NCI-H748 (cell line): ENCODE results near the gene WNT7A.

Experiments
- DNase-seq: peaks from one replicate; lab custom pipeline; 2025; ENCODE audit not compliant: unreplicated experiment; lab: John Stamatoyannopoulos, UW

The WNT7A gene

DNA sequence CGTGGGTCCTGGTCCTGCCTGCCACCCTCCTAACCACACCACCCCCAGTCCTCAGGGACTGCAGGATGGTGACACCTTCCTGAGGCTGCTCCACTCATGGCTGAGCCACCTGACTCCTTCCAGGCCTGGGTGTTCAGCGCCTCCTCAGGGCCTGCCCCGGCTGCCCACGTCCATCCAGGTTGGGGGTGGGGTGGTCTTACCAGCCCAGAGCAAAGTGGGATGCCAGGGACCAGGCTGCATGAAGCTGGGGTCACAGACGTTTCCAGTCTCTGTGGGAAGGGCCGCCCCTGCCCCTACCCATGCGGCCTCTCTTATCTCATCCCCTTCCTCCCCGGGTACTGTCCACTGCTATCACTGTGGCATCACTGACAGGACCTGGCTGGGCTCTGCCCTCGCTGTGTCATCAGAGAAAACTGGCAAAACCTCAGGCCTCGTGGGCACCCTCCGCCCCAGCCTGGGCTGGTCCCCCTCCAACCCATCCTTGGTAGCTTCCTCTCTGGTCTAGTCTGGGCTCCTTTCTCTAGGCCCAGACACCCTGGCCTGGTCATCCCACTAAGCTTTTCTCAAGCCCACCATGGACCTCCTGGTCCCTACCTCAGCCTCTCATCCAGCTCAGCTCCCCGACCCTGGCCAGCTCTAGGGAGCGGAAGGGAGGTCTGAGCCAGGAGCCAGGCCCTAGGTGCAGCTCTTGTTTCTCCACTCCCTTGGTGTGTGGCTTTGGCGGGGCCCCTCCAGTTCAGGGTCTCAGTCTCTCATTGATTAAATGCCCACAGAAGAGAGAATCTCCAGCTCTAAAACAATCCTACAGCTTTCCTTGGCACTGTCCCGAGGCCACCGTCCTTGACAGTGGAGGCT is 32.9 kb downstream of the WNT7A start:
- DNase-seq = no peak

DNA sequence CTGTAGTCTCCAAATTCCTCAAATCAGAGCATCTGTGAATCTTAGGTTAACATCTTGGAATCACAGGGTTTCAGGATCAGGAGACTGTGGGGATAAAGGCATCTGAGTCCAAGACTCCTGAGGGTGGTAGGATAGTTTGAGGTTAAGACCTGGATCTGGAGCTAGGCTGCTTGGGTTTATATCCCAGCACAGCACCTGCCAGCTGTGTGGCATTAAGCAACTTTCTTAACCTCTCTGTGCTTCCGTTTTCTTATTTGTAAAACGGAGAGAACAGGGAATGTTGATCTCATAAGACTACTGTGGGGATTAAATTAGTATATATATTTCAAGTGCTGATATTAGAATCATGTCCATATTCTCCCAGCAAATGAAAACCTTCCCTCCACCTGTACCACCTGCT is 33.6 kb downstream of the WNT7A start:
- DNase-seq = no peak

DNA sequence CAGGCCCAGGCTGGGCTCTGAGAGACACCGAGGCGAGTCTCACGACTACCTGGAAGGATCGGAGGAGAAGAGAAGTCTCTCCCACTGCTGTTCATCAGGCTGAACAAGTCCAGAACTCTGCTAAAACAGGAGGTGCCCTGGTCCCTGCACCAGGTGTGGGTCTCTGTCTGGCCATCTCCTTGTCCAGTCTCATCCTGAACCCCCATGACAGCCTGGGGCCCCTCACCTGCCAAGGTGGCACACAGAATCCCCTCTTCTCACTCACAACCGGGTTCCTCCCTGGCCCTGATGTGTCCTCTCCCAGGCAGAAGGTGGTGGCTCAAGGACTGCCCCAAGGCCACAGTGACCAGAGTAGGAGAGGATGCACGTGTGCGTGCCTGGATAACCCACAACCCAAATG is 34.1 kb downstream of the WNT7A start:
- DNase-seq = no peak

DNA sequence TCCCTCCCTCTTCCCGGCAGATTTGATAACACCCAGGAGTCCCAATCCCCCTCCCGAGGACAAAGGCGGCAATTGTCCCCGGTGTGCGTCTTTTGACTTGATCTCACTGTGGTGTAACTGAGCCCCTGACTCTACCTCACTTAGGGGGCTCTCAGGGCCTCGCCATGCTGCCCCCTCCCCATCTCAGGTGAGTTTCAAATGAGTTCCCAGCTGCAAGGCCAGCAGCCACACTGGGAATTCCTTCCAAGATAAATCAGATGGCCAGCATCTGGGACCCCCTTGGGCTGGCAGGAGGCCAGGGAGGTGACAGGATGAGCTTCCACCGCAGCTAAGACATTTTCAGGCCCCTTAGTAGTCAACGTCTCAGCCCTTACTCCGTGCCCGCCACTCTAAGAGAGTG is 35.0 kb downstream of the WNT7A start:
- DNase-seq = no peak

DNA sequence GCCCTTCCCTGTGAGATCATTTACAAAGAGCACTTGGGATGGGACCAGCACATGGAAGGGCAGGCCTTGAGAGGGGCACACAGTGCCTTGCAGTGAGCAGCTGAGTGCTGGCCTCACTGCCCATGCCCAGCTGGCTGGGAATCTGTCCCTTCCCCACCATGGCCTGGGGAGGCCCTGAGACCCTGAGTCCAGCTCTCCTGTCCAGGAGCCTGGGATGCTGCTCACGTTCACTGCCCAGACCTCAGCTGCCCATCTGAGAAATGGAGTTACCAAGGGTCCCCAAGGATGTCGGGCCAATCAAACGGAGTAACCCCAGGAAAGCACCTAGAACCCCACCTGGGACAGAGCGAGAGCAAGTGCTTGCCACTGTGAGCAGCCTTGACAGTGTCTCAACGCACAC is 35.6 kb downstream of the WNT7A start:
- DNase-seq = no peak

DNA sequence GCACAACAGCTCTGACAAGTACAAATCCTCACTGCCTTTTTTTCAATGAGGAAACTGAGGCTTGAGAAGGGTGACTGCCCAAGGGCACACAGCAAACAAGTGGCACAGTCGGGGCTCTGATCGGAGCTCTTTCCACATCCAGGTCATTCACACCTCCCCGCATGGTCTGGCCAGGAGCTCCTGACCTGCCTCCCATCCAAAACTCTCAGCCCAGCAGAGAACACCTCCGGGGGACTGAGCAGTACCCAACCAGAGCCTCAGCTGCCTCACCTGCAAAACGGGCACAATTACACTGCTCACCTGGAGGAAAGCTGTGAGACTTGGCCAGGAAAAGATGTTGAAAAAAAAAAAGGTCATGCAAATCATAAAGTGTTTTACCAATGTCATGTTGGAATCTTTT is 36.5 kb downstream of the WNT7A start:
- no peak for DNase-seq

DNA sequence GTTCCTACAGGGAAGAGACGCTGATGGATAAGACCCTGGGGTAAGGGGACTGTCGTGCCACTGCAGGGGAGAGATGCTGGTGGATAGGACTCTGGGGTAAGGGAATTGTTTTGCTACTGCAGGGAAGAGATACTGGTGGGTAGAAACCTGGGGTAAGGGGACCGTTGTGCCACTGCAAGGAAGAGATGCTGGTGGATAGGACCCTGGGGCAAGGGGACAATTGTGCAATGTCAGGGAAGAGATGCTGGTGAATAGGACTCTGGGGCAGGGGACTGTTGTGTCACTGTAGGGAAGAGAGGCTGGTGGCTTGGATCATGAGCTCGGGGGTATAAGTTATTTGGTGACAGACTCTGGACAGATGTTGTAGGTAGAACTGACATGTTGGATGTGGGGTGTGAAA is 37.6 kb downstream of the WNT7A start:
- no peak for DNase-seq

DNA sequence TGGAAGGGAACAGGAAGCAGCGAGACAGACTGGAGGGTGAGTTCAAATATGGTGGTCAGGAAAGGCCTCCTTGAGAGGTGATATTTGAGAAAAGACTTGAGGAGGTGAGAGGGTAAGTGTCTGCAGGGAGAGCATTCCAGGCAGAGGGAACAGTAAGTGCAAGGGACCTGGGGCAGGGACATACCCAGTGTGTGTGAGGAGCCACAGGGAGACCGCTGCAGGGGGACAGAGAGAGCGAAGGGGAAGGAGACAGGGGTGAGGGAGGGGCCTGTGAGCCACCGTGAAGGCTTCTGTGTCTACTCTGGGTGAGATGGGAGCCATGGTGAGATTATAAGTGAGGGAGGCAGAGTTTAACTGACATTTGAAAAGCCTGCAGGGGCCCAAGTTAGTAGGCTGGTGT is 38.0 kb downstream of the WNT7A start:
- no peak for DNase-seq

DNA sequence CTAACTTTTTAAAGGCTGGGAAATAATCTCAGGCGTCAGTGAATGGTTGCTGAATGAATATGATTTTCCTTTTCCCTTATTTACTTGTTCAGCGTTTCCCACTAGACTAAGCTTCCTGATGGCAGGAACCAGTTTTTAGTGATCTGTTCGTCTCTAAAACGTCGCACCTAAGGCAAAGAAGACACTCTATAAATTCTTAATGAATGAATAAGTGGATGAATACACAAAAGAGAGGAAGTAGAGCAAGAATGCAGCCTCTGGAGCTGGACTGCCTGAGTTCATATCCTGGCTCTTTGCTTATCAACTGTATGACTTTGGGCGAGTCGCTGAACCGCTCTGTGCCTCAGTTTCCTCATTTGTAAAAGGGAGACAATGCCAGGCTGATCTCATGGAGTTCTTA is 38.7 kb downstream of the WNT7A start:
- DNase-seq = no peak

DNA sequence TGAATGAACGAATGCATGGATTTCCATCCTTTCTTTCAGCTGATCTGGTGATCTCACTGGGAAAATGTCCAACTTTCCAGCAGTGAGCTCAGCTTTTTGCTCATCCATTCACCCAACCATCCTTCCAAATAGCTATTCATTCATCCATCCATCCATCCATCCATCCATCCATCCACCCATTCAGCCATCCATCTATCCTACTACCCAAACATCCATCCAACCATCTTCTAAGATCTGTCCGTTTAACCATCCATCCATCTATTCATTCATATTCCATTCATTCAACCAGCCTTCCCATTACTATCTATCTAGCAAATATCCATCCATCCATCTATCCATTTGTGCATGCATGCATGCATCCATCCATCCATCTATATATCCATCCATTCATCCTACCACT is 39.4 kb downstream of the WNT7A start:
- no peak for DNase-seq

DNA sequence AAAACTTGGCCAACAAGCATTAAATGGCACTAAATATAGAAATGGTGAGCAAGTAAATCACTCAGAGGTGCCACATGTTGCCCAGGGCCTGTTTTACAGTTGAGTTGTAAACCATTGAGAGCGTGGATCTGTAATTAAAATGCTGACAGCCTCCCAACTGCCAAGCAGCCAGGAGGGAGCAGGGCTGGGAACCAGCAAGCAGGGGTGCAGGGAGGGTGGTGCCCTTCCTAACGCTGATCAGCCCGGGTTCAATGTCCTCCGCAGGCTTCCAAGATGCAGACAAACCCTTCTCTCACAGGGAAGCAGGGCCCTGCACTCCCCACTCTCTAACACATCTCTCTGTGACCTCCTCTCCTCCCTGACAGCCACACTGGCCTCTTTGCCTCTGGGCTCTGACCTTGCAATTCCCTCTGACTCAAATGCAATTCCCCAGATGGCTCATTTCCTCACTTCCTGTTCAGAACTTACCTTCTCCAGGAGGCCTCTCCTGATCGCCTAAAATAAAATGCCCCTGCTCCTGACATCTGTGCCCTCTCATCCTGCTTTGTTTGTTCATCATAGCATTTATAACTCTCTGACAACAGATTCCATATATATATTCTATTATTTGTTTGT is 40.0 kb downstream of the WNT7A start:
- DNase-seq = no peak

DNA sequence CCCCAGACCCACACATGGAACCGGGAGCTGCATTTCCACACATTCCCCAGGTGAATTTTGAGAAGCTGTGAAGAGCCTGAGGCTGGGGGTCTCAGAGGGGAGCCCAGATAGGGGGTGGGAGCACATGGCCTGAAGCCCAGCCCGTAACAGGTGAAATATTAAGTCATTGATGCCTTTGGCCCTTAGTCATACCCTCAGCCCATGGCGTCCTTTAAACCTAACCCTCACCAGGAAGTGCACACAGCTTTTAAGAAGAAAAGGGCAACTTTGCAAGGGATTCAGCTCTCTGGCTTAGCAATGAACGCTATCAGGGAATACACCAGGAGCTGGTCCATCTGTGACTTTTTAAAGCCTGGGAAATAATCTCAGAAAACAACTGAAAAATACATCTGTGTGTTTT is 40.6 kb downstream of the WNT7A start:
- DNase-seq = no peak

DNA sequence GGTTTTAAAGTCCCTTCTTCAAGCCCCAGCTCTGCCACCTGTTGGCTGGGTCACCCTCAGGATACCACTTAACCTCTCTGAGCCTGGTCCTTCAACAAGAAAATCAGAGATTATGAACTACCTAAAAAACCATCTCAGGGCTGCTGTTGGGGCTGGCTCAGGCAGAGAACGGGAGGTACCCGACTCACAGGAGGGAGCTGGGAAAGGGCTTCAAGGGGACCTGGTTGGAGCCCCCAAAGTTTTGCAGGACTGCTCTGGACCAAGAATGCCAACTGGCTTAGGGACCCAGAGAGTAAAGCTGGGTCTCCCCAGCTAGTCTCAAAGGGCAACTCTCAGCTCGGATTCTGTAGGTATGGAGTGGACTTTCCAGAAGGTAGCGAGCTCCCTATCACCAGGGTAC is 41.5 kb downstream of the WNT7A start:
- DNase-seq = no peak

DNA sequence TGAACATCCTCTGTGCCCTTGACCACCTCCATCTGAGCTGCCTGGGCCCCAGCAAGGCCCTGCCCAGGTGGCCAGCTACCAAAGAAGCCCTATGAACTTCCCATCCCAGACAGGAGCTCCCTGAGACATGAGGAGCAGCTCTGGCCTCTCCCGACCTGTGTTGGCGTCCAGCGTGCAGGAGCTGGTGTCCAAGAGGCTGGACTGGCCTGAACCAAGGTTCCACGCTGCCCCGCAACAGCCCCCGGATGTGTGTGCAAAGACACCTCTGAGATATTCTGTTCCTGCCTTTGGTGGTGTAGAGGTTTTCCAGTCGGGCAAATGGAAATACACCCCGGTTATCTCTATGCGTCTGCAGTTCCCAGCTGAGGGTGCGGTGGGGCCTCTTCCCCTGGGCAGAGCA is 42.1 kb downstream of the WNT7A start:
- no peak for DNase-seq

DNA sequence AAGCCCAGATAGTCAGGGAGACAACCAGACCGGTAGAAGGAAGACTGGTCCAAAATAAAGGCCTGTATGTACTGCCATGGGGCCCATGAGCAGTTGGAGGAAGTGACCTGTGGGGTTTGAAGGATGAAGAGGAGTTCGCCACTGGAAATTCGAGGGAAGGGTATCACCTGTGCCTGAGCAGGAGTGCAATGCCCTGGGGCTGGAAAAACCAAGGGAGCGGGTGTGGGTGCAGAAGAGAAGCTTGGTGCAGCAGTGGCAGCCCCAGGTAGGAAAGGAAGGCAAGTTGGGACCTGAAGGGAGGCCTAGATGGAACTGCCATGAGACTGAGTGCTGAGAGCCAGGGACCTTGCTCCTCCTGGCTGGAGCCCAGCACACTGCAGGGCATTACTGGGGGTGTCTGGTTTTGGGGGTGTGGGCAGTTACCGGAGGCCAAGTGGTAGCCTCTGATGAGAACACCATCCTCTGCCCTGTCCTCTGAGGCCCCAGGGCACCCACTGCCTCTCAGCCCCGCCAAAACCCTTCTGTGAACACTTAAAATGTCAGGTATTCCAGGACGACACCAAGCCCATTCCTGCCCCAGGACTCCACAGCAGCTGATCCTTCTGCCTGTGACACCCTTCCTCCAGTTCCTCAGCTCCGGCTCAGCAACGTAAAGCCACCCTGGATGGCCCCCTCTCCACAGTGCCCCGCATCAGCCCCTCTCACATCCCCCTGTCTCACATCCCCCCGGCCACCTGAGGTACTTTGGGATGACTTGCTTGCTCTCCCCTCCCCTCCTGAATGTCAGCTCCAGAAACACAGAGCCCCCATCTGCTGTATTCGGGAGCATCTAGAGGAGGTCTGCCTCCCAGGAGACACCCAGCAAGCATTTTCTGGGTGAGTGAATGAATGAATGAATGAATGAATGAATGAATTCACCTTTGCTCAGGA is 42.9 kb downstream of the WNT7A start:
- DNase-seq = no peak

DNA sequence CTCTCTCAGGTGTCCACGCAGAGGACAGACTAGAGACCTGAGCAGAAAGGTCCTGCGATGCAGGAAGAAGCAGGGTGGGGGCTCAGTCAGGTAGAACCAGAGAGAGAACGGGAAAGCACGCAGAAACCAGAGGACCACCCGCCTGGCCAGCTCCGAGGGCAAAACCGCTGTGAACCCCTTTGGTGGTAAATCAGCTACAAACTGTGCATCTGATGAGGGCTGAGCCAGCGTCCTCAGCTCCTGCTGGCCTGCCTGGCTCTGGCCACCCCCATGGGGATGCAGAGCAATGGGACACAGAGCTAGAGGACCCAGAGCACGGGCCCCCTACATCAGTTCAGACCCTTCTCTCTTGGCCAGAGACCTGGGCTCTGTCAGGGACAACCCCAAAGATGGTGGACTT is 44.6 kb downstream of the WNT7A start:
- DNase-seq = no peak

DNA sequence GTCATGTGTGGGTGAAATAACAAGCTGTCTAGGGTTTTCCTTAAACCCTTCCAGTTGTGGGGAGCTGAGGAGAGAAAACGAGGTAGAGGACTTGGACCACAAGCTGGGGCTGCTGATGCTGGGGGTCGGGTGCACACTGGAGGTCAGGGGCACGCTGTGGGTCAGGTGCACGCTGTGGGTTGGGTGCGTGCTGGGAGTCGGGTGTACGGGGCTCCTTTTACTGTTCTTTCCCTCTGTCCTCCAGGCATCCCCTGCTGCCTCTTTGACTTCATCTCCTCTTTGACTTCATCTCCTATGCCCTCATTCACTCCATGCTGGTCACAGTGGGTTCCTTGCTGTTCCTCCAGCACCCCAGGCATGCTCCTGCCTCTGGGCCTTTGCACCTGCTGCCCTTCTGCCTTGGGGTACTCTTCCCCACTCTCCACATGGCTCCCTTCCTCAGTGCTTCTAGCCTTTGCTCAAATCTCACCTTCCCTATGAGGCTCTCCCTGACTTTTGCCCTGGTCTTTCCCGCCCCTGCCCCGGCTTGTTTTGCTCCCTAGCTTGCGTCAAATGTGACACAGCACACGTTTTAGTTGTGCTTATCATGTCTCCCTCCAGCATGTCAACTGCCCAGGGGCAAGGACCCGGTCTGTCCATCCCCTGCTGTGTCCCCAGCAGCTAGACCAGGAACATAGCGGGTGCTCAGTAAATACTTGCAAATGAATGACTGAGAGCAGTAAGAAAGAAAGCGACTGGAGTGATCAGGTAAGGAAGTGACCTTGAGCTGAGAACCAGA is 45.4 kb downstream of the WNT7A start:
- DNase-seq = no peak

DNA sequence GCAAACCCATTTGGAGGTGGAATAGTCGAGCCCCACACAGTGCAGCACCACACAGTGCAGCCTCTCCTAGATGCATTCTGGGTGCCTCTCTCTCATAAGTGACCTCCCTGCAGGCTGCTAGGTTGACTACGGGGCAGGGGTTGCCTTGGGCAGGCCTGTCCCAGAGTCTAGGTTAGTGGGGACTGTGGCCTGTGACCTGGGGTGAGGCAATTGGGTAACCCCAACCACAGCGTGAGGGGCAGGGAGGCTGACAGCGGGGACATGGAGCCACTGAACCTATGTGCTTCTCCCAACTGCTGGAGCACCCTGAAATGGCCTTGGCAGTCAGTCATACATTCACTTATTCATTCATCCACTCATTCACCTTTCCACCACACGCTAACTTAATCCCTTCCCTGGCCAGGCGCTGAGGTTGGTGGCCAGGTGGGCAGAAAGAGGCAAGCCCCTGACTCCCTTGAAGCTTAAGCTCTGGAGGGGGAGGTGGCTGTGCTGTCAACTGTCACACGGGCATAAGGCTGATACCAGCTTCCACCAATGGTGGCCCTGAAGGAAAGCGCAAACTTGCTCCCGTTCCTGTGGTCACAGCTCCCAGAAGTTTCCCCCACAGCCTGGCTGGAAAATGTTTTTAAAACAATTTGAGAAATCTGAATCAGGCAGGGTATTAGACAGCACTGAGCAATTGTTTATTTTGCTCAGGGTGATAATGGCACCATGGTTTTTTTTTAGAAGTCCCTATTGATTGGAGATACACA is 46.2 kb downstream of the WNT7A start:
- no peak for DNase-seq

DNA sequence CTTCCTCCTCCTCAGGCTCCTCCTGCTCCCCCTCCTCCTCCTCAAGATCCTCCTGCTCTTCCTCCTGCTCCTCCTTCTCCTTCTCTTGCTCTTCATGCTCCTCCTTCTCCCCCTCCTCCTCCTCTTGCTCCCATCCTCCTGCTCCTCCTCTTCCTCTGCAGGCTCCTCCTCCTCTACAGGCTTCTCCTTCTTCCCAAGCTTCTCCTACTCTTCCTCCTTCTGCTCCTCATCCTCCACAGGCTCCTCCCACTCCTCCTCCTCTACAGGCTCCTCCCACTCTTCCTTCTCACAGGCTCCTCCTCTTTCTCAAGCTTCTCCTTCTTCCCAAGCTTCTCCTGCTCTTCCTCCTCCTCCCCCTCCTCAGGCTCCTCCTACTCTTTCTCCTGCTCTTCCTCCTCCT is 47.7 kb downstream of the WNT7A start:
- DNase-seq = no peak

DNA sequence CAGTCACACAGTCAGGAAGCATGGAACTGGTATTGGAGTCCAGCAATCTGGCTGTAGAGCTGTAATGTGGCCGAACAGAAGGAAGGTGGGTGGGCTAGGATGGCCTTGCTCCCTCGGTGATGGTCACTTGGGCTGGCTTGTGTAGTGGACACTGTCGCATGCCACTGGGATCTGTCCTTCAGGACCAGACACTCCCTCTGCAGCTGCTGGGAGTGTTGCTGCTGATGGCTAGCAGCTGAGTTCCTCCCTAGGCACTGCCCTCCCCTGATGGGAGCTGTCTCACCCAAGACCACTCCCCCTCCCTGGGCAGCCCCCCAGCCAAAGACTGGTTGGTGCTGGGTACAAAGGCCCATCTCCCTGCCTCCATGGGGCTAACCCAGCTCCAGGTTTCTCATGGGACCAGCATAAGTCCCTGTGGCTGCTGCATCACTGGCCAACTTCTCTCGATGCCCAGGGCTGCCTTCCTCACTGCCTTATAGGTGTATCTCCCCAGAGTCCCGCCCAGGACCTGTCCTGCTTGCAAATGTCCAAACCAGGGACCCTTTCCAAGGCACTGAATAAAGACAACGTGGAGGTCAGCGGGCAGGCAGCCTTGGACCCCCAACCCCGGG is 48.4 kb downstream of the WNT7A start:
- no peak for DNase-seq
